ENCODE results near the gene SETD1A. TPM values are rescaled to one million over a fixed set of nuclear protein-coding genes. Genes with fewer than 3 reads are reported as not detected.
A peak's percentile ranks its signal among the peaks of the same experiment; 100 is the strongest.

SETD1A gene
- total RNA-seq, 1 experiment from 2014 or later, result 0.51 TPM

GRCh38 chr16:31033709-31034492 lies 76.3 kb downstream of the SETD1A start:
- in situ Hi-C loops (cut with HindIII; ENCODE audit: low sequenced_read_pairs), result no loop called here
- peak; percentile 93 for DNase-seq (ENCODE audit: low spot score)

Other genes starting within 250 kb of the SETD1A start
- gene PHKG2, start 209.3 kb upstream of the SETD1A start, total RNA-seq (2014; rRNA removed; shearing (Covaris generic)), result 35.9 TPM in 2 replicates
- gene CFAP119, start 195.7 kb upstream of the SETD1A start, total RNA-seq (2014; rRNA removed; shearing (Covaris generic)), result 2.4 and 6.5 TPM in 2 replicates
- 136 and 189 TPM in 2 replicates for gene RNF40, start 195.4 kb upstream of the SETD1A start, total RNA-seq (2014; rRNA removed; shearing (Covaris generic))
- 18.4 and 27.6 TPM in 2 replicates for gene ZNF629, start 170.5 kb upstream of the SETD1A start, total RNA-seq (2014; rRNA removed; shearing (Covaris generic))
- 58.1 and 89.3 TPM in 2 replicates for gene BCL7C, start 63.7 kb upstream of the SETD1A start, total RNA-seq (2014; rRNA removed; shearing (Covaris generic))
- 2.1 and 2.4 TPM in 2 replicates for gene CTF1, start 61.1 kb upstream of the SETD1A start, total RNA-seq (2014; rRNA removed; shearing (Covaris generic))
- 67.1 and 85.6 TPM in 2 replicates for gene FBXL19, start 34.2 kb upstream of the SETD1A start, total RNA-seq (2014; rRNA removed; shearing (Covaris generic))
- 57.6 and 62.8 TPM in 2 replicates for gene ORAI3, start 8.7 kb upstream of the SETD1A start, total RNA-seq (2014; rRNA removed; shearing (Covaris generic))
- 21.7 and 23.6 TPM in 2 replicates for gene HSD3B7, start 27.5 kb downstream of the SETD1A start, total RNA-seq (2014; rRNA removed; shearing (Covaris generic))
- gene STX1B, start 52.9 kb downstream of the SETD1A start, total RNA-seq (2014; rRNA removed; shearing (Covaris generic)), result 0.37 and 5.4 TPM in 2 replicates
- gene STX4, start 75.8 kb downstream of the SETD1A start, total RNA-seq (2014; rRNA removed; shearing (Covaris generic)), result 54.0 and 54.8 TPM in 2 replicates
- 27.9 and 52.0 TPM in 2 replicates for gene ZNF668, start 116.5 kb downstream of the SETD1A start, total RNA-seq (2014; rRNA removed; shearing (Covaris generic))
- gene ZNF646, start 116.7 kb downstream of the SETD1A start, total RNA-seq (2014; rRNA removed; shearing (Covaris generic)), result 12.0 and 21.2 TPM in 2 replicates
- gene PRSS53, start 131.2 kb downstream of the SETD1A start, total RNA-seq (2014; rRNA removed; shearing (Covaris generic)), result 0.44 and 2.8 TPM in 2 replicates
- 121 and 129 TPM in 2 replicates for gene VKORC1, start 137.0 kb downstream of the SETD1A start, total RNA-seq (2014; rRNA removed; shearing (Covaris generic))
- 52.5 and 55.3 TPM in 2 replicates for gene BCKDK, start 150.6 kb downstream of the SETD1A start, total RNA-seq (2014; rRNA removed; shearing (Covaris generic))
- gene KAT8, start 159.9 kb downstream of the SETD1A start, total RNA-seq (2014; rRNA removed; shearing (Covaris generic)), result 86.9 and 88.7 TPM in 2 replicates
- 4.6 TPM in 1 of 2 replicates, not detected in the other for gene PRSS8, start 178.0 kb downstream of the SETD1A start, total RNA-seq (2014; rRNA removed; shearing (Covaris generic))
- gene PRSS36, start 192.3 kb downstream of the SETD1A start, total RNA-seq (2014; rRNA removed; shearing (Covaris generic)), result 0.06 TPM in 1 of 2 replicates, not detected in the other
- 40.7 and 70.0 TPM in 2 replicates for gene FUS, start 222.4 kb downstream of the SETD1A start, total RNA-seq (2014; rRNA removed; shearing (Covaris generic))
- 17.2 and 27.2 TPM in 2 replicates for gene PYCARD, start 245.0 kb downstream of the SETD1A start, total RNA-seq (2014; rRNA removed; shearing (Covaris generic))

Measured in G401 (cell line).